GM08714 (cell line): ENCODE measurements around the gene CCDC85C.

ENCODE experiments used
- H3K4me3 ChIP-seq: fragments of 200-500 bp; sonication (Bioruptor generic); 2 replicates; pipeline ENCODE4 v1.5.1; 2014; ENCODE audit warnings: mild to moderate bottlenecking, low read length, inconsistent platforms
- ZNF274 ChIP-seq: IDR thresholded peaks from 2 replicates; pipeline ENCODE4 v1.6.1; 2012; ENCODE audit warnings: mild to moderate bottlenecking, low read depth, low read length

CCDC85C gene

GRCh38 chr14:99595034-99595433 lies 9.0 kb downstream of the CCDC85C start:
- no peak overlapping the region for H3K4me3 ChIP-seq
- TF ChIP-seq ZNF274 = no peak

GRCh38 chr14:99593971-99594841 lies 9.8 kb downstream of the CCDC85C start:
- no peak overlapping the region for H3K4me3 ChIP-seq
- TF ChIP-seq ZNF274 = no peak

- TF ChIP-seq ZNF274 = no peak
- H3K4me3 ChIP-seq = no peak overlapping the region
These were observed 10.9 kb downstream of the CCDC85C start for GRCh38 chr14:99592933-99593753.

DNA sequence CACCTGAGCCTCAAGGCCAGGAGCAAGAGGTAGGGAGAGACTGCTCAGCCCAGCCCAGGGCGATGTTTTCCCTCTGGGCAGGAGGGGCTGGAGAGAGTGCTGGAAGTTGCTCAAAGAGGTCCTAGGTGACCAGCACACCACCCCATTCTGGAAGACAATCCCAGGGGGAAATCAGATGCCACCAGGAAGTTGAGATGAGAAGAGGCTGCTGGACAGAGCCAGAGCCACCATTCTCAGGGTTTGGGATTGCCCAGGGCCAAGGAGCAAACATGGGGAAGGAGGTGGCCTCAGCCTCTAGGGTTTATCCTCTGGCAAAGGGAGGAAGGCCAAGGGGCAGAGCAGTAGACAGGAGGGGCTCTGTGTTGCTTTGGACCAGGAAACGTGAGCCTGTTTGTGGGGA lies 11.6 kb downstream of the CCDC85C start:
- TF ChIP-seq ZNF274 = no peak
- H3K4me3 ChIP-seq = no peak overlapping the region

DNA sequence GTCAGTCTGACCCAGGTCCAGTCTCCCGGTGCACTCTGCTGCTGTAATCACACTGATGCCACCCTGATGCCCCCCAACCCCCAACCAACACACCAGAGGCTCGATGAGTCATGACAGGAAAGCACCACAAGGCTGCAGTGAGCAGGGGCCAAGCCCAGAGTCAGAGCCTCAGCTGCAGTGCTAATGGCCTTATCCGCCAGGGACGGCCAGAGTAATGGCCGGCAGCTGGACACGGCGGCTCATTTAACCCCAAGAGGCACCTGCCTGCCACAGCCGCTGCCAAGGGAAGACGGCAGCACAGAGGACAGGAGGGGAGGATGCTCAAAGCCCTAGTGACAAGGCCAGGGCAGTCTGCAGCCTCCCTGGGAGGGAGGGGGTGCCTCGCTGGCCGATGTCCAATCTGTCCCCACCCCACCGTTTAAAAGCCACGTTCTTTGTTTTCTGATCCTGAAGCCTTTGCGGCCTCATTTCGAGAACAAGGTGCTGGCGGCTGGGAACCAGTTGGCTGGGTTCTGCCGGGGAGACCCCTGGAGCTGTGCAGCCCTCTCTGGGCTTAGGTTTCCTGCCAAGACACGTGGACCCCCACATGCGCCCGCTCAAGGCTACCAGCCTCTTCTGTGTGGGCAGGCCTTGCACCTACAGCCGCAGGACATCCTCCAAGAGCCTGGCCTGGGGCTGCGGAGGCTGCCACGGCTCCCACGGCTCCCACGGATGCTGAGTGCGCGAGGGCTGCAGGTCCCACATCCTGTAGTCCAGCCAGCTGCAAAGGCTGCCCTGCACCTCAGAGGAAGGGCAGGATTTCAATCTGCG lies 13.1 kb downstream of the CCDC85C start:
- no peak for TF ChIP-seq ZNF274
- no peak overlapping the region for H3K4me3 ChIP-seq

- no peak overlapping the region for H3K4me3 ChIP-seq
- no peak for TF ChIP-seq ZNF274
These were observed 14.1 kb downstream of the CCDC85C start for GRCh38 chr14:99589651-99590530.

DNA sequence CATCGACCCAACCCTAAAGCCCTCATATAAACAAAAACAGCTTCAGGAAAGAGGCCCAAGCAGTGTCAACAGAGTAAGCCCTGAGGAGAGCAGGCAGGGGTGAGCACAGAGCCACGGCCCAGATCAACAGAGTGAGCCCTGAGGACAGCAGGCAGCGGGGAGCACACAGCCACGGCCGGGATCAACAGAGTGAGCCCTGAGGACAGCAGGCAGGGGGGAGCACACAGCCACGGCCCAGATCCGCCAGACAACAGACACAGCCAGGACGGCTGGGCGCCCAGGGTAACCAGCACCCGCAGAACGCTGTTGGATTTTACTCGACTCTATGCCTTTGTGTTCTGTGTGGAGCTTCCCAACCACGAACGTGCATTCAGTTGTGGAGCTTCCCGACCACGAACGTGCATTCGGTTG lies 15.0 kb downstream of the CCDC85C start:
- H3K4me3 ChIP-seq = no peak overlapping the region
- TF ChIP-seq ZNF274 = no peak

DNA sequence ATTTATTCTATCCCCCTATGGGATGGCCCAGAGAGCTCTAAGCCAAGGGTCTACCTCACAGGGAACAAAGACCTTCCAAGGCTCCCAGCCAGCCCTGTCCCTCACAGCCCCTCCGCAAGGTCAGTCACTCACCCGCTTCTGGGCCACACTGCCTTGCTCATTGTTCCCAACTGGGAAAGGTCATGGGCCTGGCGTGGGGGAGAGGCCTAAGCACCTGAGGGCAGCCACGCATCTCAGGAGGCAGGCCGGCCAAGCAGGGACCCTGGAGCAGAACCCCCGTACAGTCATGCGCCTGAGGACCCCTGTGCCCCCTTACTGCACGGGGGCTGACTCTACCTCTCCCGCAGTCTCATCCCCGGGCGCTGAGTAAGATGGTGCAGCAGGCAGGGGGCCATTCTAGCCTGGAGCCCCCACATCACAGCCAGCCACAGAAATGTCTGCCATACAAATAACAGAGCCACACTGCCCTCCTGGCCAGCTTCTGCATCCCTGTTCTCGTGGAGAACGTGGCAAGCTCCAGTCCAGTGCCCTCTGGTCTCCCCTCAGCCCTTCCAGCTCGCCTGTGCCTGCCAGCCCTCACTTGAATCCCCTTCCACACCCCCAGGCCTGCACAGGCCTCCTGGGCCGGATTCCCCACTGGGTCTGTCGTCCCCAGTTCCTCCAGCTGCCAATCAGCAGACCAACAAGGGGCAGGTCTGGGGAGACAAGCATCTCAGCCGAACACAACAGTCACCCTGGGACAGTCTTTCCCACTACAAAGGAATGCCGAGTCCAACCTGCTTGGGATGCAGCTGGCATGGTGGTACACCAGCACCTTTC lies 16.3 kb downstream of the CCDC85C start:
- TF ChIP-seq ZNF274 = no peak
- no peak overlapping the region for H3K4me3 ChIP-seq

GRCh38 chr14:99586761-99587459 lies 17.1 kb downstream of the CCDC85C start:
- TF ChIP-seq ZNF274 = no peak
- H3K4me3 ChIP-seq = no peak overlapping the region

DNA sequence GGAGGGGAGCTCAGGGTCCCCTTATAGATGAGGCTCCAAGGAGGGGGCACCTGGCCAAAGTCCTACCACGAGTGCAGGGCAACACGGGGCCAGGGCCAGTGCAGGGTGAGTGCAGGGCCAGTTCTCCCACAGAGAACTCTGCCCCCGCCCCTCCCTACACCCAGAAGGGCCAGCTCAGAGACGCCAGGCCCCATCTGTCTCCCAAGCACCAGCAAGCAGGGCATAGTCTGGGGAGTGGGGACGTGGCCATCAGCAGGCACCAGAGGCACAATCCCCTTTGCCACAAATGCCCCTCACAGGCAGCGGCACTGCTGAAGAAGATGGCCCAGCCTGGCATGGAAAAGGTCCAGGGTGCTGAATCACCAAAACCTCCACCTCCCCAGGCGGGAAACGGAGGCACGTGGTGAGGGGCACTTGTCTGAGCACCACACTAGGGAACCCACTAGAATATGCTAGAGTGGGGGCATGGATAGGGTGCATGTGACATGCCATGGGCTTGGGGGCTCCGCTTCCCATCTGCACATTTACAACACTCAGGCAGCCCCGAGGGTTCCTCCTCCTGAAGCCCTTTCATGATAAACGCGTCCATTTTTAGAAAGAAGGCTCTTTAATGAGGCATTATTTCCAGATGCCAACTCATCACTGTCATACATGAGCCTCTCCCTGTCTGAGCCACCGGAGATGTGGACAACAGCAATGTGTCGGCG lies 17.8 kb downstream of the CCDC85C start:
- no peak for TF ChIP-seq ZNF274
- no peak overlapping the region for H3K4me3 ChIP-seq

- no peak for TF ChIP-seq ZNF274
- no peak overlapping the region for H3K4me3 ChIP-seq
These were observed 19.2 kb downstream of the CCDC85C start for GRCh38 chr14:99584823-99585222.
